SU-DHL-6 (cell line): ENCODE results near the gene MAP3K1.

Source experiments
- H2AFZ ChIP-seq: fragments of 200-600 bp; sonication (generic); 2 replicates; pipeline ENCODE4 v1.6.1; 2014; ENCODE audit warnings: low read depth, mild to moderate bottlenecking, moderate library complexity, mixed read lengths, antibody characterized with exemption, low read length; ENCODE audit not compliant: severe bottlenecking
- H3F3A ChIP-seq: fragments of 200-600 bp; shearing (Covaris generic); 2 replicates; pipeline ENCODE4 v1.6.0; 2016; ENCODE audit warnings: antibody characterized with exemption, mild to moderate bottlenecking; ENCODE audit not compliant: insufficient read depth
- H3K27ac ChIP-seq: fragments of 200-600 bp; sonication (generic); 2 replicates; pipeline ENCODE4 v1.5.1; 2016; ENCODE audit warnings: low read depth, mild to moderate bottlenecking, low read length, moderate library complexity, mixed read lengths
- H3K27me3 ChIP-seq: fragments of 200-600 bp; sonication (generic), shearing (Covaris generic); 2 replicates; pipeline ENCODE4 v1.6.0; 2014; ENCODE audit warnings: mild to moderate bottlenecking, low read length
- H3K36me3 ChIP-seq: fragments of 200-600 bp; sonication (generic); 2 replicates; pipeline ENCODE4 v1.6.1; 2014; ENCODE audit warnings: mild to moderate bottlenecking, low read length, mixed read lengths
- H3K4me2 ChIP-seq: fragments of 300-600, 200-600 bp; shearing (Covaris generic), sonication (generic); 2 replicates; pipeline ENCODE4 v1.6.0; 2014; ENCODE audit warnings: low read length, low read depth, mild to moderate bottlenecking; ENCODE audit not compliant: poor library complexity, severe bottlenecking
- H3K4me3 ChIP-seq: fragments of 200-600 bp; sonication (generic); 2 replicates; pipeline ENCODE4 v1.5.1; 2014; ENCODE audit warnings: antibody characterized with exemption, low read length, mild to moderate bottlenecking, mixed read lengths; ENCODE audit not compliant: insufficient read depth, poor library complexity, severe bottlenecking
- H3K79me2 ChIP-seq: fragments of 200-600 bp; sonication (generic); 2 replicates; pipeline ENCODE4 v1.6.1; 2014; ENCODE audit warnings: mild to moderate bottlenecking, low read length, moderate library complexity; ENCODE audit not compliant: insufficient read depth
- H3K9ac ChIP-seq: fragments of 200-600 bp; sonication (generic); 2 replicates; pipeline ENCODE4 v1.7.0; 2014; ENCODE audit warnings: mild to moderate bottlenecking, low read length
- H3K9me2 ChIP-seq: fragments of 200-600 bp; sonication (generic); replicated peaks from 2 replicates; pipeline ENCODE4 v1.6.1; 2014; ENCODE audit warnings: low read length; ENCODE audit not compliant: insufficient read depth
- H3K9me3 ChIP-seq: fragments of 200-600 bp; sonication (generic); 2 replicates; pipeline ENCODE4 v1.6.1; 2014; ENCODE audit warnings: low read length, mixed read lengths; ENCODE audit not compliant: insufficient read depth
- H4K20me1 ChIP-seq: fragments of 200-600 bp; sonication (generic); 2 replicates; pipeline ENCODE4 v1.6.1; 2014; ENCODE audit warnings: low read depth, mild to moderate bottlenecking, antibody characterized with exemption, low read length, moderate library complexity, mixed read lengths
- CTCF ChIP-seq: fragments of 200-600 bp; sonication (generic); IDR thresholded peaks from one replicate; pipeline ENCODE4 v1.5.1; 2017; ENCODE audit warnings: antibody characterized with exemption, mild to moderate bottlenecking, low read length, moderate library complexity; ENCODE audit not compliant: insufficient read depth, poor library complexity, severe bottlenecking
- EZH2phosphoT487 ChIP-seq: fragments of 200-600 bp; sonication (generic), shearing (Covaris generic); conservative IDR thresholded peaks from 2 replicates; pipeline ENCODE4 v1.6.1; 2018; ENCODE audit warnings: mild to moderate bottlenecking, antibody characterized with exemption, low read length, moderate library complexity, mixed read lengths

MAP3K1 gene

GRCh38 chr5:56919942-56920662, 104.8 kb downstream of the MAP3K1 start:
- no peak overlapping the region for H3K9ac ChIP-seq
- TF ChIP-seq CTCF: no peak
- no peak for TF ChIP-seq EZH2phosphoT487
- H3K79me2 ChIP-seq: no peaks in the 10 kb centered on the region
- no peak overlapping the region for H2AFZ ChIP-seq
- H3K36me3 ChIP-seq: peaks cover 24% of the 10 kb centered on the region
- H4K20me1 ChIP-seq: no peaks in the 10 kb centered on the region
- no peaks in the 10 kb centered on the region for H3K9me3 ChIP-seq
- no peaks in the 10 kb centered on the region for H3K9me2 ChIP-seq
- no peaks in the 10 kb centered on the region for H3K27me3 ChIP-seq
- H3K4me3 ChIP-seq: no peak overlapping the region
- H3K27ac ChIP-seq: no peak overlapping the region
- no peak overlapping the region for H3K4me2 ChIP-seq
- no peaks in the 10 kb centered on the region for H3F3A ChIP-seq

DNA sequence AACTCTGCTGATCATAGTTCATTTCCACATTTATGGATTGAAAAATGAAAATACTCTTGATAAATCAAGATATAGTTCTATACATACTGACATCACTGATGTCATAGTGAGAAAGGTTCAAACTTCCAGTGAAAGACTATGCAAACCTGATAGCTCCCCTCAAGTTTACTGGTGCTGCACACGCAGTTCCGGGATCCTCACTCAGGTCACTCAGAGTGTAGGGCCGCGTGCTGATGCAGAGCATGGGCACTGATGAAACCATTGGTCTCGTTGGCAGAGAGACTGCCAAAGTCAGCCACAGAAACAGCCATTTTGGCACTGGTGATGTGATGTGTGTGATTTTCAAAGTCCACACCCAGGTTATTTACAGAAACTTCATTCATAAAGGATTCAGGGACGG, 107.6 kb downstream of the MAP3K1 start:
- Histone ChIP-seq H3K9ac (no peak overlapping the region), H3K4me3 (no peak overlapping the region), H3K27me3 (no peaks in the 10 kb centered on the region), H2AFZ (no peak overlapping the region), H4K20me1 (no peaks in the 10 kb centered on the region), H3K9me2 (no peaks in the 10 kb centered on the region), H3K27ac (no peak overlapping the region), H3K36me3 (peaks cover 28% of the 10 kb centered on the region), H3K4me2 (no peak overlapping the region), H3F3A (no peaks in the 10 kb centered on the region), H3K79me2 (no peaks in the 10 kb centered on the region), H3K9me3 (no peaks in the 10 kb centered on the region)
- TF ChIP-seq EZH2phosphoT487 (no peak), CTCF (no peak)

DNA sequence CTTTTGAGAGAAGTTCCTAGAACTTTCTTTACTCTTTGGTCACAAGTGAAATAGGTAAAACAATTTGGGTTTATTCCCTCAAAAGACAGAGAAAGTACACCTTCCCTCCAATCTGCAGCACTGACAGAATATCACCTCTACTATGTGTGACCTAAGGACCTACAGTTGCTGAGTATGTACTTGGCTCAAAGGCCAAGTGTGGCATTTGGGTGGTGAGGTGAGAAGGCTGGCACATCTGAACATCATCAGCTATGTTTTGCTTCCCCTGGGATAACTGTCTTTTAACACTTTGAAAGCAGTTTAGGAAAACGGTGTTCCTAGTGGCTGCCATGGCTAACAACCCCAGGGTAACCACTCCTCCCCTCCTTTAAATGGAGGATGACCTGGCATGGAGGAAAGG, 119.0 kb downstream of the MAP3K1 start:
- no peaks in the 10 kb centered on the region for H3K27me3 ChIP-seq
- no peaks in the 10 kb centered on the region for H3K79me2 ChIP-seq
- no peak overlapping the region for H3K9ac ChIP-seq
- no peaks in the 10 kb centered on the region for H3K9me3 ChIP-seq
- peaks cover 60% of the 10 kb centered on the region for H3K36me3 ChIP-seq
- no peak overlapping the region for H3K27ac ChIP-seq
- no peak overlapping the region for H3K4me3 ChIP-seq
- no peaks in the 10 kb centered on the region for H4K20me1 ChIP-seq
- no peak overlapping the region for H2AFZ ChIP-seq
- TF ChIP-seq CTCF (no peak), EZH2phosphoT487 (no peak)
- H3K9me2 ChIP-seq: no peaks in the 10 kb centered on the region
- H3K4me2 ChIP-seq: no peak overlapping the region
- H3F3A ChIP-seq: no peaks in the 10 kb centered on the region
